Thymus (tissue), 11 donors: ENCODE data around the gene PCSK6. TPM values are rescaled to one million over a fixed set of nuclear protein-coding genes. Genes with fewer than 3 reads are reported as not detected.

ENCODE experiments used
- DNase-seq, 9 donors: peaks; one replicate each; pipeline ENCODE4 v3.0.0-alpha.2; 2013; ENCODE audit warnings: low spot score in 9 of 9, low read depth in 6 of 9, missing footprints in 1 of 9
- H3K27ac ChIP-seq, 2 donors: one replicate each; pipeline ENCODE4 v1.5.1; 2013; ENCODE audit warnings: control low read depth in 1 of 2, low read depth in 1 of 2, low read length in 1 of 2, mild to moderate bottlenecking in 1 of 2, moderate library complexity in 1 of 2
- H3K27me3 ChIP-seq, 2 donors: one replicate each; pipeline ENCODE4 v1.5.1; 2013; ENCODE audit warnings: low read length in 1 of 2; ENCODE audit not compliant: control insufficient read depth in 2 of 2, insufficient read depth in 1 of 2
- H3K36me3 ChIP-seq, 2 donors: one replicate each; pipeline ENCODE4 v1.5.1; 2013; ENCODE audit warnings: low read length in 1 of 2, mild to moderate bottlenecking in 1 of 2, moderate library complexity in 1 of 2; ENCODE audit not compliant: control insufficient read depth in 2 of 2, insufficient read depth in 2 of 2
- H3K4me1 ChIP-seq, 2 donors: one replicate each; pipeline ENCODE4 v1.5.1; 2013; ENCODE audit warnings: low read length in 2 of 2; ENCODE audit not compliant: control insufficient read depth in 2 of 2, insufficient read depth in 2 of 2
- H3K4me3 ChIP-seq, 2 donors: one replicate each; pipeline ENCODE4 v1.5.1; 2013; ENCODE audit warnings: low read length in 2 of 2, control low read depth in 1 of 2, mild to moderate bottlenecking in 1 of 2
- H3K9me3 ChIP-seq, 2 donors: one replicate each; pipeline ENCODE4 v1.5.1; 2013; ENCODE audit warnings: low read length in 1 of 2, mild to moderate bottlenecking in 1 of 2; ENCODE audit not compliant: control insufficient read depth in 2 of 2, insufficient read depth in 1 of 2
- WGBS: extraction: QIAGEN DNeasy Blood & Tissue Kit; methylation state at CpG from one replicate; pipeline ENCODE4 v1.1.7; 2013; 5-methylcytosine and 5-hydroxymethylcytosine counted together
- polyA plus RNA-seq: library from polyadenylated mRNA; stranded (reverse); fragments of 200-250 nt; gene quantifications from one replicate; pipeline ENCODE4 v1.2.3, GENCODE V29; 2013
- total RNA-seq: library from RNA; stranded (reverse); fragments of 120-200 nt; gene quantifications from one replicate; pipeline ENCODE4 v1.2.4, GENCODE V29; 2013
- donor health status: healthy.

PCSK6 gene
- total and polyA plus RNA-seq, 2 donors: 10.1 to 10.5 TPM

DNA sequence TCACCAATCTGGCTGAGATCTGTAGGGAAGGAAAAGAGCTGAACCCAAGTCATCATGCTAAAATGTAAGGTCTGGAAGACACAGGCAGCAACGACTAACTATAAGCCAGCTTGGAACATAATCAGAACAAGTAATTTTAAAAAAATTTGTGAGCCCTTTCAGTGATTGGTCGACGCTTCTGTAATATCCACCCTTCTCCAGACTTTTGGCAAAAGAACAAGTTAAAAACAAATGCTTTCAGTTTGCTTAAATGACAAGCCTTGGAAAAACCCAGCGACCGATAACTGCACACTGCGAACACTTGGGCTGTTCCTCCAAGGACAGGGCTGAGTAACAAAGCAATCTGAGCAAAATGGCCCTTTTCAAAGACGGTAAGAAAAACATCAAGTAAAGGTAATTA lies 49.6 kb downstream of the PCSK6 start:
- peak in 1 of 9 donors; percentile 15 for DNase-seq
- H3K36me3 ChIP-seq: no peaks in the 10 kb centered on the region
- H3K27me3 ChIP-seq: no peaks in the 10 kb centered on the region
- no peaks in the 10 kb centered on the region for H3K9me3 ChIP-seq
- H3K4me1 ChIP-seq: peaks cover 0 to 13% of the 10 kb centered on the region in 2 donors
- 92% methylated on average over 7 of the region's 7 CpGs for WGBS
- H3K27ac ChIP-seq: peak overlapping the region in 1 of 2 donors; percentile 55
- H3K4me3 ChIP-seq: no peak overlapping the region

DNA sequence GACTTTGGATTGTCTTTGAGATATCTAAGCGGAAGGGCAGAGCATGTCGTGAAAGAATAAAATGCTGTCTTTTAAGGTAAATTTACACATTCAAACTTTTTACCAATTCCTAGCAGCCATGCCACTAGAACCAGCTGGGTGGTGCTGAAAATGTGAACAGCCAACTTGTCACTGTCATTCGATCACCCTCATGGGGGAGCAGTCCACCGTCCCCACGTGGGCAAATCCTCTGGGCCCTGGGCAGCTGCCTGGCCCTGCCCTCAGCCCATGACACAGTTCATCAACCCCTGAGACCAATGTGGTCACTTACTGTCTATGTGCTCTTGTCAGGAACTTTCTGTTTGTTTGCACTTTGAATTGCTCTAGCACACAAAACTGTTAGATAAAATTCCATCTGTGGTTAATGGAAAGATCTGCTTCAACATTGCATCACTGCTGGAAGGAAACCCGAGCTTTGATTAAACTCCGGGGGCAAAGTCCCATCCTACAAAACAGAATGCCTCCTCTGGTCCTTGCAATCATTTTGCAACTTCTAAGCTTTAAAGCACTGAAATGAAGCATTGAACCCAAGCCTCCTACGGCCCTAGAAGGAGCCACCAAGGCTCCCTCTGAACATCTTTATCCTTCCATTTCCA lies 50.1 kb downstream of the PCSK6 start:
- Histone ChIP-seq H3K27ac (peak overlapping the region; percentile 8 to 55), H3K4me1 (peaks cover 0 to 13% of the 10 kb centered on the region in 2 donors), H3K9me3 (no peaks in the 10 kb centered on the region), H3K4me3 (no peak overlapping the region), H3K27me3 (no peaks in the 10 kb centered on the region), H3K36me3 (no peaks in the 10 kb centered on the region)
- no peak for DNase-seq
- 91% methylated on average over 8 of the region's 8 CpGs for WGBS

DNA sequence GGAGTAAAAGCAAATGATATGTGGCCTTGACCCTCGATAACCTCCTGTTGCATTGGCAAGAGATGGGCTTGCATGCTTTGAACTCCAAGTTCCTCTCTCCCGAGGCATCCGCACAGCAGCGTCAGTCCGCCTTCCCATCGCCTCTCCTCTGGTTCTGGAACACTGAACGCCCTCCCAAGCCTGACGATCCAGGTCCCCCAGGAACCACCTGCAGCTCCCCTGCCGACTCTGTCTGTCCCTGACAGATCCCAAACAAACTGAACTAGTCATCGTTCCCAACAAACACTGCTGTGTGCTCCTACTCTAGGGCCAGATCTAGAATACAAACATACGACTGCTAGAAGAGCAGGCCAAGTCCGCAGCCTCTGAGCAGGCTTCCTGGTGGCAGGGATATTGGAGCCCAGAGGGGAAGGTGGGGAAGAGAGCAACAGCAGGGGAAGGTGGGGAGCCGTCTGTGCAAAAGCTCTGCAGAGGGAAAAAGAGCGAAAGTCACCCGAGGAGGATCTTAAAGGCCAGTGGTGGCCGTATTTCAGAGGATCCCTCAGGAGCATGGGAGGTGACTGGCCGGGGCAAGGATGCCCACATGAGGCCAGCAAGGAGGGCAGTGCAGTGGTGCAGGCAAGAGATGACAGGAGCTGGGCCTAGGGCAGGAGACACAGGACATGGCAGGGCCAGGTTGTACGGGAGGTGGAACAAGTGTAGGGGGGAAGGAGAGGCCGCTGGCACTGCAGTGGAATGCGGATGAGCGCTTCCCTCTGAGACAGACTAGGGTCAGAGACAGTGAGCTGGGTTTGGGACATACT lies 50.8 kb downstream of the PCSK6 start:
- WGBS: 91% methylated on average over 21 of the region's 21 CpGs
- Histone ChIP-seq H3K27ac (peak overlapping the region; percentile 12 to 55), H3K27me3 (no peaks in the 10 kb centered on the region), H3K4me1 (peaks cover 0 to 13% of the 10 kb centered on the region in 2 donors), H3K36me3 (no peaks in the 10 kb centered on the region), H3K9me3 (no peaks in the 10 kb centered on the region), H3K4me3 (no peak overlapping the region)
- no peak for DNase-seq

GRCh38 chr15:101437618-101438481 lies 51.7 kb downstream of the PCSK6 start:
- WGBS: 93% methylated on average over 19 of the region's 19 CpGs
- no peak for DNase-seq
- peak overlapping the region in 1 of 2 donors; percentile 15 for H3K27ac ChIP-seq
- peaks cover 0 to 13% of the 10 kb centered on the region in 2 donors for H3K4me1 ChIP-seq
- no peaks in the 10 kb centered on the region for H3K36me3 ChIP-seq
- no peak overlapping the region for H3K4me3 ChIP-seq
- no peaks in the 10 kb centered on the region for H3K27me3 ChIP-seq
- H3K9me3 ChIP-seq: no peaks in the 10 kb centered on the region

- Histone ChIP-seq H3K4me3 (no peak overlapping the region), H3K36me3 (no peaks in the 10 kb centered on the region), H3K9me3 (no peaks in the 10 kb centered on the region), H3K27me3 (no peaks in the 10 kb centered on the region), H3K4me1 (peaks cover 0 to 13% of the 10 kb centered on the region in 2 donors), H3K27ac (no peak overlapping the region)
- 96% methylated on average over 12 of the region's 12 CpGs for WGBS
- DNase-seq: no peak
Observed at GRCh38 chr15:101437209-101437608, 52.3 kb downstream of the PCSK6 start.

DNA sequence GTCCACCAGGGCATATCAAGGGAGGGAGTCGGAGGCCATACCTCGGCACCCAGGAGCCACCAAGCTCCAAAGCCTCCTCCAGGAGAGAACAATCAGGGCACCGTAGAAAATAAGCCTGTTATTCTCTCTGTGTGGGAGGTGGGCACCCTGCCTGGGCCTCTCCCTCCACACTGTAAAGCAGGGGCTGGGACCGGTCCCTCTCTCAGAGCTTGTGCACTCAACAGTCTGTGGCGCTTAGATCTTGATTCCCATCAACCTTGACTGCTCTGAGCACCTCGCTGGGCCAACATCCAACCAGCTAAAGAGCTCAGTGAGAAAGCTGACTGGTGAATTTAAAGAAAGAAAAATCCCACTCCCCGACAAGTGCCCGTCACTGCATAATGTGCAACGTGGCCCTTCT lies 53.0 kb downstream of the PCSK6 start:
- peaks cover 0 to 13% of the 10 kb centered on the region in 2 donors for H3K4me1 ChIP-seq

DNA sequence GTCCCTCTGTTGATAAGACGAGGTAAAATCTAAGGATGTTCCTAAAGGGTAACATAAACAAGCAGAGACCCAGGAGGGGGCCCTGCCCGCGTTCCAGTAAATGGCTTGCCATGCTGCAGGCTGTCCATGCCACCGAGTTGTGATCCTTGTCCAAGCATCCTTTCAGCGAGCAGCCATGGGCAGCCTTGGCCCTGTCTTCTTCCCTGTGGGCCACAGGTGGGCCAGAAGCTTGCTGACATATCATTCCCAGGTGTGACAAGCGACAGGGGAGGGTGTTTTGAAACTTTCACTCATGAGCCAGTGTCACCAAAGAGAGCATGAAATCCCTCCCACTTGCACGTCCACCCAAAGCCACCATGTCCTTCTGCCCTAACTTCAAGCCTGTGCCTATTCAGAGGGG lies 53.7 kb downstream of the PCSK6 start:
- no peaks in the 10 kb centered on the region for H3K9me3 ChIP-seq
- no peak overlapping the region for H3K27ac ChIP-seq
- no peaks in the 10 kb centered on the region for H3K27me3 ChIP-seq
- H3K4me3 ChIP-seq: no peak overlapping the region
- WGBS: 84% methylated on average over 7 of the region's 7 CpGs
- H3K36me3 ChIP-seq: no peaks in the 10 kb centered on the region
- no peak for DNase-seq
- H3K4me1 ChIP-seq: peaks cover 0 to 10% of the 10 kb centered on the region in 2 donors

More for the DNA sequence above, 53.0 kb downstream of the PCSK6 start:
- no peaks in the 10 kb centered on the region for H3K36me3 ChIP-seq
- DNase-seq: no peak
- no peaks in the 10 kb centered on the region for H3K9me3 ChIP-seq
- H3K4me3 ChIP-seq: no peak overlapping the region
- H3K27me3 ChIP-seq: no peaks in the 10 kb centered on the region
- no peak overlapping the region for H3K27ac ChIP-seq
- WGBS: 95% methylated on average over 9 of the region's 9 CpGs

DNA sequence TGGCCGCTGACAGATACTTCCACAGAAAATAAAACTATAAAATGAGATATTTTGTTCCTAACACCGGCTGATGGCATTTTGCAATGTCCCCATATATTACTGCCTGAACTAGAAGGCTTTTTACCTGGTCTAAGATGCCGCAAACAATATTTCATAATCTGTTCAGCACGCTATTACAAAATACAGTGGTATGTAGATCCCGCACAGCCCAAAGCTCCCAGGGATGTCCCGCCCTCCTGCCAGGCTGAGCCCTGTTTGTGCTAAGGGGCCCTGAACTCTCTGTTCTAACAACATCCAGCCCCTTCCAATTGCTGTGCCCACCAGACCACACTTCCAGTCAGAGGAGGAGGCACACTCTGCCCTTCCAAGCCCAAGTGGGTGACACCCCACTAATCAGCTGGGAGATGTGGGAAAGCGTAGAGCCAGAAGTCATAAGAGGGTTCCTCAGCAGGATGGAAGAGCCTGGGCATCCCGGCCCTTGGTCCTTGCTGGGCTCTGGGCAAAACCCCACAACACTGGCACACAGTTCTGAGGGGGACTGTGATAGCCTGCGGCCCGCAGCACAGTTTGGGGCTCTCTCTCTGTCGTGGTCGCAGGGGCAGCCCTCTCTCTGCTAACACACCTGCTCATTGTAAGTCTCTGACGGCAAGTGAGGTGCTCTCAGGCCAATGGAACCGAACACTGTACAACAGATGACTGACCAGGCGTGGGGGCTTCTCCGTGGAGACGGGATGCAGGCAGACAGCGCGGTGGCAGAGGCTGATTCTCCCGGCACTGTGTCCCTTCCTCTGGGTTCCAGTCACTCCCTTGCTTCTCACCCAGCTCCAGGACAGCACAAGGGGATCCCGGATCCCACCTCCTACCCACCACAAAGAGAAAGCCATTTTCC lies 55.2 kb downstream of the PCSK6 start:
- Histone ChIP-seq H3K4me1 (peaks cover 0 to 6% of the 10 kb centered on the region in 2 donors), H3K27ac (no peak overlapping the region), H3K9me3 (no peaks in the 10 kb centered on the region), H3K27me3 (no peaks in the 10 kb centered on the region), H3K4me3 (no peak overlapping the region), H3K36me3 (no peaks in the 10 kb centered on the region)
- DNase-seq: no peak
- WGBS: 92% methylated on average over 21 of the region's 21 CpGs
